HL-60/S4 treated with phorbol 12-myristate 13-acetate at 8.2 ng/mL for 4 days and 3 days (cell line): ENCODE results near the gene DUS1L.
"Not testable (repeated sequence)": the region's sequence is repeated elsewhere in the genome, so short reads cannot be mapped to it uniquely, and the experiment has no call there.

Experiments
- in situ Hi-C: fragments of 300-500 bp; cut with MboI; formaldehyde crosslinking; loops from 2 replicates; pipeline ENCODE4 v1.15.0; 2022; ENCODE audit warnings: low sequenced_read_pairs

Gene DUS1L

DNA sequence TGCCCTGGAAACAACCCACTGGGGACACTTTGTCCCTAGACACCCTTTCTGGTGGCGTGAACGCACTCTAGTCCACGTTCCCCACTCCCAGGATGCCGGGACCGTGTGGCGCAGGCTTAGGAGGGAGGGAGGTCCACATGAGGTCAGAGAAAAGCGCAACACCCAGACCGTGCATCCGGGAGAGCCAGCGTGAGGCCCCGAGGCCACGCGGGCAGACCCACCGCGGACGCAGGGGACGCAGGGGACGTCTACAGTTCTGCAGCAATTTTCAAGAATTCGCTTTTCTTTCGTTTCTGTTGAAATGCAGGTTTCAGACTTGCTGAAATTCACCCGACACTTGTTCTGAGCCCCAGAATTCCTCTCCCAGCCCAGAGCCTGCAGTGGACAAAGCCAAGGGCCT is 18.7 kb downstream of the DUS1L start:
- in situ Hi-C loops: no loop called here

GRCh38 chr17:82045936-82046484 is 19.6 kb downstream of the DUS1L start:
- in situ Hi-C loops: no loop called here

DNA sequence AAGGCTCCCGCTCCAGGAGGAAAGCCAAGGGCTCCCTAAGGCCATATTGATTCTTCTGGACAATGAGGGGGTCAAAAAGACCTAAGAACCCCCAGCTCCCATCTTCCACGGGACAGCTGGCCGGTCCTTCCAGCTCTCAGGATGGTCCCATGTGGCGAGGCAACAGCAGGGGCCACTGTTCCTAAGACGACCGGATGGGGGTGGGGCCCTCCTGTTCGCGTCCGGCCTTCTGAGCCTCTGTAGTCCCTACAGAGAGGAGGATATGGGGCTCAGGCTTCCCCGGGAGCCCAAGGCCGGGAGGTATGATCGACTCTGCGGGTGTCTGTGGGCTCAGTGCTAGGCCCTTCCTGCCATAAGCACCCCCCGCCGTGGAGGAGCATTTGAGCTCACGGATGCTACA is 22.1 kb downstream of the DUS1L start:
- in situ Hi-C loops: no loop called here

DNA sequence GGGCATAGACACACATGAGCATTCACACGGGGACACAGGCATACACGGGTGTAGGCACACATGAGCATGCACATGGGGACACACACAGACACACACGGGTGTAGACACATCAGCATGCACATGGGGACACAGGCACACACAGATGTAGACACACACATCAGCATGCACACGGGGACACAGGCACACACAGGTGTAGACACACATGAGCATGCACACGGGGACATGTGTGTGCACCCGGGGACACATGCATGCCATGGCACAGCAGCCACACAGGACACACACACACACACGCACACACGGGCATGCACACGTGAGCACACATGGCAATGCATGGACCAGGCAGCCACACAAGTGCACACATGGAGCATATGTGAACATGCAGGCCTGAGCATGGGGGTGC is 23.0 kb downstream of the DUS1L start:
- in situ Hi-C loops: no loop called here

DNA sequence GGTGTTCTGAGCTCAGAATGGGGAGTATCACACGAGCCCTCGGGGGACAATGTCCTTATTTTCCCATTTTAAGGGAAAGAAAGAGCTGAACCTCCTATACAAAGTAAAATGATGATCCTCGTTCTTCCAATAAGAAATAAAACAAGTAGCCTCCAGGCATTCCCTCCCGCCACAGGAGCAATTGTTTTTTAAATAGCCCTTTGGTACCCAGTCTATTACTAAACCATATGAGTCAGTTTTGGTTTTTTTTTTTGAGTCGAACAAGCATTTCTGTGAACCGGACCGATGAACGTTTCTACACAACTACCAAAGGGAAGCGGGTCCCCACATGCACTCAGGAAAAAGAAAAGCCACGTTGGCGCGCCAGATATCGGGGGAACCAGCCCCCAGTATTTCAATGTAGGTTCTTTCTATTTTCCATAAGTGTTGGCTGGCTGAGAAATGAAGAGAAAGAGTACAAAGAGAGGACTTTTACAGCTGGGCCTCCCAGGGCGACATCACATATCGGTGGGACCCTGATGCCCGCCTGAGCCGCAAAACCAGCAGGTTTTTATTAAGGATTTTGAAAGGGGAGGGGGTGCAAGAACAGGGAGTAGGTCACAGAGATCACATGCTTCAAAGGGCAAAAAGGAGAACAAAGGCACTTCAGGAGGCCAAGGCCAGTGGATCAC is 24.3 kb downstream of the DUS1L start:
- in situ Hi-C loops: no loop called here

DNA sequence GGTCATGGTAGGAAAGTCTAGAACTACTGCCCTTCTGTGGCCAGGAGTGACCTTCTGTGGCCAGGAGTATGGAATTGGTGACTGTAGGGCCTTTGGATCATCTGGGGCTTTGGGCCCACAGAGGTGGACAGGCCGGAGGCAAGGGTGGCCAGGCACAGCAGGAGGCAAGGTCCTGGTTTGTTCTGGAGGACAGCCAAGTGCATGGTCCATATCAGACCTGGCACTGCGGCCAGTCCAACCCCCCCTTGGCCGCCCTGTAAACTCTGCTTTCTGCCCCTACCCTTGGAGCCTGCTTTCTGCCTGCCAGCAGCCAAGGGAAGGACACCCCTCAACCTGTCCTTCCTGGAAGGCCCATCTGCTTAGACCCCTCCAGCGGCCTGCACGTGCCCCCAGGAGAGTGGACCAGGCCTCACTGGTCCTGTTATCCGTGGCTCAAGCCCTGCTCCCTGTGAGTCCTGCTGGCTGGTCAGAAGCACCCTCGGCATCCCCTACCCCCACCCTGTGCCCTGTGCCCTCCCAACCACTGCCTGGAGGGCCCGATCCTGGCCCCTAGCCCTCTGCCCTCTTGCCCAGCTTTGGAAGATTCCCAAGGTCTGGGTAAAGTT is 25.8 kb downstream of the DUS1L start:
- in situ Hi-C loops: no loop called here

DNA sequence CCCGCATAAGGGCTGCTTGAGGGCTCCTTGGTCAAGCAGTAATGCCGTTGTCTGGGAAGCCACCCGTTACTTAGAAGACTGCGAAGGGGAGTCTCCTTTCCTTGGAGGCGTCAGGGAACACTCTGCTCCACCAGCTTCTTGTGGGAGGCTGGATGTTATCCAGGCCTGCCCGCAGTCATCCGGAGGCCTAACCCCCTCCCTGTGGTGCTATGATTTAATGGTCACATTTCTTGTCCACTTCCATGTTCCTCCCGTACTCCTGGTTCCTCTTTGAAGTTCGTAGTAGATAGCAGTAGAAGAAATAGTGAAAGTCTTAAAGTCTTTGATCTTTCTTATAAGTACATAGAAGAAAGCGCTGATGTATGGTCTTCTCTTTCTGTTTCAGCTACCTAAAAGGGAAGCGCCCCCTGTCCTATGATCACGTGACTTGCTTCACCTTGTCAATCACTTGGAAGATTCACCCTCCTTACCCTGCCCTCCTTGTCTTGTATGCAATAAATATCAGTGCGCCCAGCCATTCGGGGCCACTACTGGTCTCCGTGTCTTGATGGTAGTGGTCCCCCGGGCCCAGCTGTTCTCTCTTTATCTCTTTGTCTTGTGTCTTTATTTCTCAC is 26.7 kb downstream of the DUS1L start:
- in situ Hi-C loops: not testable (repeated sequence)

DNA sequence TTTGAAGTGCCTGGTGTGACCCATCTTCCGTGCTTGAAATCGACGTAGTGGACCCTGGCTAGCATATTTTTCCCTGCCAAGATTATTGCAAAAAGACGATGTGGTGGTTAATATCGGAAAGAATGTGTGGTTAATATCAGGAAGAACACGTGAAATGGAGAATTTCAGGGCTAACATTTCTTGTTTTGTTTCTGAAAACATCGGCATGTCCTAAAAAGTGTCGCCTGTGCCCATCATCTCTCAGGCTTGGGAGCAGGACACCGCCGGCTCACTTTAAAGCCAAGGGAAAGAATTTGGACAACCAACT is 27.8 kb downstream of the DUS1L start:
- in situ Hi-C loops: no loop called here

GRCh38 chr17:82037092-82037888 is 28.3 kb downstream of the DUS1L start, which contains the start of gene DCXR:
Gene DCXR, minus strand, starts transcription at chr17:82037697. Its CDS starts 15 bp downstream, at chr17:82037682.
- in situ Hi-C loops: no loop called here

- in situ Hi-C loops: no loop called here
These were observed 28.9 kb downstream of the DUS1L start for GRCh38 chr17:82036634-82037091.

DNA sequence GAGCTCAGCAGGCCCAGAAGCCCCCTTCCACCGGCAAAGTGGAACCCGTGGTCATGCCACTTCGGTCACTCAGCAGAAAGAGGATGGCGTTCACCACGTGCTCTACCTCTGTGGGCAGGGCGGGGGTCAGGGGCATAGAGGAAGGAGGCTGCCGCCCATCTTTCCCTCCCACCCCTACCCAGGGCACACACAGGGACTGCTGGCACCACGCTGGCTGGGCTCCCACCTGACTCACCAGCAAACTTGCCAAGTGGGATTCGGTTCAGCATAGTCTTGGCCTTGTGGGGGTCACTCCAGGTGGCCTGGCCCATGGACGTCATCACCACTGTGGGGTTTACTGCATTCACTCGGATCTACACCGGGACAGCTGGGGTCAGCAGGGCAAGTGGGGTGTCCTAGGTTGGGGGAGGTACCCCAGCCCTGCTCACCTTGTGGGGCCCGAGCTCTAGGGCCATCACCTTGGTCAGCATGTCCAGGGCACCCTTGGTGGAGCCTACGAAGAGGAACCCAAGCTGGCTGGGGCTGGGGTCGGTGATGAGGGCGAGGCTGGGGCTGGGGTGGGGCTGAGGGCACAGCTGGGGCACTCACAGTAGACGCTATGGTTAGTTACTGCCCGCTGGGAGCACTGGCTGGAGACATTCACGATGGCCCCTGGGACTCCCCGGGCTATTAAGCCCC is 29.5 kb downstream of the DUS1L start:
- in situ Hi-C loops: no loop called here

DNA sequence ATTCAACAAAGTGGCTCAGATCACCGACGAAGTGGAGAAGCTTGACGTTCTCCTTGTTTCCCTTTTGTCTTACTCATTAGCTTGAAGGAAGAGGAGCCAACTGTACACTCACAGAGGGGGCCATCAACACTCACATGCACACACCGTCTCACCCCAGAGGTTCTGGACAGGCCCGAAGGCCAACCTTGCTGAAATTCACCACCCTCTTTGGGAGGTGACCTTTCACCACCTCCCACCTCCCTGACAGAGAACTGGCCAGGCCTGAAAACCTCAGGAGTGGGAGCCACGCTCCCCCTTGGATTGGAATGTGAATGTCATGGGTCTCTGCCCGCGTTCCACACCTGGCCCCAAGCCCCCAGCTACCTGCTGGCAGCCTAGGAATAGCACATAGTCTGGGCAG is 30.1 kb downstream of the DUS1L start:
- in situ Hi-C loops: no loop called here

DNA sequence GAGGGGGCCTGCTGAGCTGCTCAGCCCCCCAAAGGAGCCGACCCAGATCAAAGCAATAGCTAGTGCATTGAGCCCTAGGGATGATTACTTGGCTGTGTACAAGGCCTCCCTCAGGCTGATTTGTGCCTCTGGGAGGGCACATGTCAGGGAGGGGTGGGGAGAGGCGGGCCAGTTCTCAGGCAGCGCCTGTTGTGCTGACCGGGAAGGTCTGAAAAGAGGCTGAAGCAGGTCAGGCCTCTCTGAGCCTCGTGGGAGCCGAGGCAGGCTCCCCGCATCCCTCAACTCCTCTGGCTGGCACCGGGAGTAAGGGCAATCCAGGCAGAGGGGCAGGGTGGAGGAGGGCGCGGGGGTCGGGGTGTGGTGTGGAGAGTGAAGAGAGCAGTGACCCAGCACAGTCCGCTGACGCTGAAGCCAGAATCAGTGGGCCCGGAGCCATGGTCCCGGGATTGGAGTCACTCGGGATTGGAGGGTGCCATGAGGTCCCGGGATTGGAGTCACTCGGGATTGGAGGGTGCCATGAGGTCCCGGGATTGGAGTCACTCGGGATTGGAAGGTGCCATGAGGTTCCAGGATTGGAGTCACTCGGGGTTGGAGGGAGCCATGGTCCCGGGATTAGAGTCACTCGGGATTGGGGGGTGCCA is 31.1 kb downstream of the DUS1L start:
- in situ Hi-C loops: no loop called here

- in situ Hi-C loops: no loop called here
These were observed 32.1 kb downstream of the DUS1L start for GRCh38 chr17:82033359-82034085.

DNA sequence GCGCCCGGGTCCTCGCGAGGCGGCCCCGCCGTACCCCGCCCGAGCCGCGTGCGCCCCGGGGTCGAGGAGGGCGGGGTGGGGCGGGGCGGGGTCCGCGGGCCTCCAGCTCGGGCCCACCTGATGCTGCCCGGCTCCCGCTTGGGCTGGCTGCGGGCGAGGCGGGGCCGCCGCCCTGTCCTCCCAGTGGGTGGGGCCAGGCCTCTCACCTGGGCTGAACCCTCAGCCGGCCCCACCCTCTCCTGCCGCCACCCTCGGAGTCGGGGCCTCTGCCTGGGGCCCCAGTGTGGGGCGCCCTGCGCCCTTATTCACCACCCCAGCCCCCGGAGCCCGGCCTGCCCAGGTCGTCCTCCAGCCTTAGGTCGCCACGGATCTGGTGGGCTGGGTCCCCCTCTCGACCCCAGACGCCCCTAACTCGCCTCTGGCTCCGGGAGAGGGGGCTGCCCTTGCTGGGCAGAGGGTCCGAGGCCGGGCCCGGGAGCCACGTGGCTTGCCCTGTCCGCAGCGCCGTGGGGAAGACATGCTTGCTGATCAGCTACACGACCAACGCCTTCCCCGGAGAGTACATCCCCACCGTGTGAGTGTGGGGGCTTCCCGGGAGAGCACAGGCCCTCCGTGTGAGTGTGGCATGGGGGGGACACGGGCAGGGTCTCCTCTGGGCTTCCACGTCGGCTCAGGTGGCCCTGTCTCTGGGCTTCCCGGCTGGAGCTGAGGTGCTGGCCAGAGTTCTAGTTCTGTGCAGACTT is 33.5 kb downstream of the DUS1L start:
- in situ Hi-C loops: no loop called here

- in situ Hi-C loops: no loop called here
These were observed 34.2 kb downstream of the DUS1L start, which contains the start of gene RAC3 for GRCh38 chr17:82031303-82031884. Gene RAC3, plus strand, starts transcription at chr17:82031678. Its CDS starts 84 bp downstream, at chr17:82031762.

DNA sequence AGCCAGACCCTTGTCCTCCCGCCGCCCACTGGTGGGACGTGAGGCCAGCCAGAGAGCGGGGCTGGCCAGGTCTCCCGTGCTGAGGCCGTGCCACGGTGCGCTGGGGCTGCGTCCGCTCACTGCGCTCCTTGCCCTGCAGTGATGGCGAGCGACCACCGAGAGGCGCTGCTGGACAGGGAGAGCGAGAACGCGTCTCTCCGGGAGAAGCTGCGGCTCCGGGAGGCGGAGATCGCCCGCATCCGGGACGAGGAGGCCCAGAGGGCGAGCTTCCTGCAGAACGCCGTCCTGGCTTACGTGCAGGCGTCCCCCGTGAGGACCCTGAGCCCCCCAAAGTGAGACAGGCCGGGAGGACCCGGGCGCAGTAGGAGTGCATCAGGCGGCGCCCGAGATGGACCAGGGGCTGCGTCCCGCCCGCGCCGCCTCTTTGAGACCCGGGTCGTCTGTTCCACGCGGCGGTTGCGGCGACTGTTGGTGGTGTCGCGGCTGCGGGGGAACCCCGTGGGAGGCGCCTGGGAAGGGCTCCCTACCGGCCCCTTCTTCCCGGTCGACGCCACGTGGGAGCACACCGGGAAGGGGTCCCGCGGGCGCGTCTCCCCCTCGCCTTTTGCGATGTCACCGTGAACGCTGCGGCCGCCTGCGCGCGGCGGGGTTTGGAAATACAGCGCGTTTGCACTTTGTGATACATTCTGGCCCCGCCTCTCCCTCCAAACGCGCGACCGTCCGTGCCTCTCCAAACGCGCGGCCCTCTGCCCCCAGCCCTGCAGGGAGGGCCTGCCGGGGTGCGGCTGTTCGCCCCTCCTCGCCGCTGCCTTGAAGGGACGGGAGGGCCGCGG is 34.9 kb downstream of the DUS1L start:
- in situ Hi-C loops: no loop called here
